CD1c-positive myeloid dendritic cell (primary cell): ENCODE results near the gene AFTPH.

Experiments
- DNase-seq: peaks from one replicate; pipeline ENCODE4 v3.0.0-alpha.2; 2016; ENCODE audit errors: extremely low spot score

Gene AFTPH, protein sequence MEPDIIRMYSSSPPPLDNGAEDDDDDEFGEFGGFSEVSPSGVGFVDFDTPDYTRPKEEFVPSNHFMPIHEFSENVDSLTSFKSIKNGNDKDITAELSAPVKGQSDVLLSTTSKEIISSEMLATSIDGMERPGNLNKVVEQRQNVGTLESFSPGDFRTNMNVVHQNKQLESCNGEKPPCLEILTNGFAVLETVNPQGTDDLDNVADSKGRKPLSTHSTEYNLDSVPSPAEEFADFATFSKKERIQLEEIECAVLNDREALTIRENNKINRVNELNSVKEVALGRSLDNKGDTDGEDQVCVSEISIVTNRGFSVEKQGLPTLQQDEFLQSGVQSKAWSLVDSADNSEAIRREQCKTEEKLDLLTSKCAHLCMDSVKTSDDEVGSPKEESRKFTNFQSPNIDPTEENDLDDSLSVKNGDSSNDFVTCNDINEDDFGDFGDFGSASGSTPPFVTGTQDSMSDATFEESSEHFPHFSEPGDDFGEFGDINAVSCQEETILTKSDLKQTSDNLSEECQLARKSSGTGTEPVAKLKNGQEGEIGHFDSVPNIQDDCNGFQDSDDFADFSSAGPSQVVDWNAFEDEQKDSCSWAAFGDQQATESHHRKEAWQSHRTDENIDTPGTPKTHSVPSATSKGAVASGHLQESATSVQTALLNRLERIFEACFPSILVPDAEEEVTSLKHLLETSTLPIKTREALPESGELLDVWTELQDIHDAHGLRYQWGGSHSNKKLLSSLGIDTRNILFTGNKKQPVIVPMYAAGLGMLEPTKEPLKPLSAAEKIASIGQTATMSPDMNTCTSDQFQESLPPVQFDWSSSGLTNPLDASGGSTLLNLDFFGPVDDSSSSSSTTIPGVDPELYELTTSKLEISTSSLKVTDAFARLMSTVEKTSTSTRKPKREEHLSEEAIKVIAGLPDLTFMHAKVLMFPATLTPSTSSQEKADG

DNA sequence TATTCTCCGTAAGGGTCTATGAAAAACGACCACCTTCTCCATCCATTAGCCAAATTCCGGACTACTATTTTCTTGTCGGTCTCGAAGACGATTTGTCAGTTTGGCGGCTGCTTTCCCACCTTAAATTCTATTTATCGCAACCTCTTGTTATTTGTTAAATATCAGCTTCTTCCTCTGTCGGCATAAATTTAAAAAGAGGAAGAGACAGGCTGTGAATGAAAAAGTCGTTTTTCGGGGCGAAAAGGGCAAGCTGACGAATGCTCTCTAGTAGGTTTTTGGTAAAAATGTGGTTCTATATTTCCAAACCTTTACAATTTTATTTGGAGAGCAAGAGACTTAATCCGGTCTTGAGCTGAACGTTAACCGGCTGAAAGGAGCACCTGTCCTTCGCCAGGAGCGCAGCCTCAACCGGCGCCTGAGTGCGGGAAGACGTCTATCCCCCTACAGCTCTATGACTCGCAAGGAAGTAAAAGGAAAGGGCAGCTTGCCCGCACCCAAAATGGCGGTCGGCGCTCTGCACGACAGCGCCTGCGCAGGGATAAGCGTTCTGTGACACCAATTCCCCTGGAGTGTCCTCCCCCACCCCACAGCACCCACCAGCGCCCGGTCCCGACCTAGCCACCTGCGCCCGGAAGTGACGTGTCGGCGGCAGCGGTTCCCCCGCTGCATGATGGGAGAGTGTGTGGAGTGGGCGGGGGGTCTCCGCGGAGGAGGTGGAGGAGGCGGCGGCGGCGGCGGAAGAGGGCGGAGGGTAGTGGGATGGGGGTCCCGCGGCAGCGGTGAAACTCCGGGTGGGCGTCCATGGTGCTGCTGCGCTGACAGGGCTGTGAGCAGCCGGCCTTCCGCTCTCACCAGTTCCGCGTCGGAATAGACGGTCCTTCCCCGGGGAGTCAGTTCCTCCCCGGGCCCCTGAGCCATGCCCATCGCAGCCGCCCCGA is at the start of gene AFTPH:
Gene AFTPH, plus strand, starts transcription at position 663 of the 938 bp plus-strand sequence. CDS start 27,147 bp downstream, outside the sequence.
- peak; percentile 100 for DNase-seq

DNA sequence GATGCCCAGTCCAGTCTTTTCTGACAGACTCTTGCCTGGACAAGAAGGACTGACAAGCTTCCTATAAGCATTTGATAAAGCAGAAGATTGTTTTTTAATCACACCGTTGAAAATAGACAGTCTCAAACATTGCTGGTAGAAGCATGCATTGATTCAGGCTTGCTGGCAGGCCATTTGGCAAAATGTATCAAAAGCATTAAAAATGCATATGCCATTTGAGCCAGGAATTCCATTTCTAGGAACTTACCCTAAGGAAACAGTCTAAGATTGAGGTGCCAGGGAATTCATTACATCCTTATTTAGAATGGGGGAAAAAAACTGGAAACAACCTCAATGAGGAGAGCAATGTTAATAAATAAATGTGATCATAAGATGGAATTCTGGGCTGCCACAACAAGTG is 49.5 kb upstream of the AFTPH start:
- no peak for DNase-seq

DNA sequence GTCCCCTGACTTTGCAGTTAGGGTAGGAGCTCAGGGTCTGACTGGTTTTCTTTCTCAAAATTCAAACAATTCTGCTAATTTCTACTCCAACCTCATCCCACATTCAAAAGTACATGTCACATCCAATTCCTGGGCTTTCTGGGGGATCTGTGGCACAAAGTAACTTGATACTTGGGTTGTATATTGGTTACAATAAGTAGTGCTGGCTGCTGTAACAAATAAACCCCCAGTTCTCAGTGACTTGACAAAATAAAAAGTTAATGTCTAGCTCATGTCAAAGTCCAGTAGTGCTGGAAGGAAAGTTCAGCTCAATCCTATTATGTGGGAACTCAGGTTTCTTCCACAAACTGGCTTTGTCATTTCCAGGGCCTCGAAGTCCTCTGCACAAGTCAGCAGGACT is 47.1 kb upstream of the AFTPH start:
- DNase-seq = no peak

DNA sequence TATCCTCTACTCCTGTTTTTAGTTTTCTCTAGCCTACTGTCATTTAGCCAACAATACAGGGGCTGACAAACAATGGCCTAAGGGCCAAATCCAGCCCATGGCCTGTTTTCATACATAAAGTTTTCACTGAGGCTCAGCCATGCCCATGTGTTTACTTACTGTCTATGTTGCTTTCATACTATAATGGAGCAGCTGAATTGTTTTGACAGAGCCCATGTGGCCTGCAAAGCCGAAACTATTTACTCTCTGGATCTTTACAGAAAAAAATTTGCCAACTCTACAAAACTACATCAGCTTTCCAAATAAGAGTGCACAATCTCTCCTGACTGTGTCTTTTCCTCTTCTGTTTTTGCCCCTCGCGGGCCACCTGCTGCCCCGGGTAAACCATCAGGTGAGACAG is 46.1 kb upstream of the AFTPH start:
- no peak for DNase-seq

DNA sequence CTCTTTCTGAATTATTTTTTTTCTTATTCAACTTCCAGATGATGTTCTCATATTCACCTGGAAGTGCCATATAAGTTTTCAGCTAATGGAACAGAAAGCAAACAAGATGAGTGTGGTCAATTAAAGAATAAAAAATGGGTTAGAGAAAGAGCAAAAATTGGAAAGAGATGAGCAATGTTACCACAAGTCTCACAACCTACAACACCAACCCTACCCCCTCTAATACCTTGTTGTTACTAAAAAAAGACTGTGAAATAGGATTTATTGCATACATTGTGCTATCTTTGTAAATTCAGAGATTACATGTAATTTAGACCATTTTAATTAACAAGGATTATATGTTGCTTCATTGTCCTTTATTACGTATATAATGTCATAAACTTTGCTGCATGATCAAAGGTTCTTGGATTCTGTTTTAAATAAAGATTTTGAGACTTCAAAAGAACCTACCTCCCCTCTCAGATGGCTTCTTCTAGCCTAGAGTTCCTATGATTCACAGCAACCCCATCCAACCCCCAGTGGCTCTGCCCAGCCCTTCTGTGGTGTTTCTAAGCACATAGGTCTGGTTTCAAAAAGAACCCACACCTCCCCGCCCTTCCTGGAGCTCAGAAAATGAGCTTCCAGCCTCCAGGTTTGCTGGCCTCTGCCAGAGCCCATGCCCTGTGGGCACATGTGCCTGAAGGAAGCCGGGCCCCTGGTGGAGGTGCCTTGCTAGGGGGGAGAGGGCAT is 45.5 kb upstream of the AFTPH start:
- DNase-seq = no peak

DNA sequence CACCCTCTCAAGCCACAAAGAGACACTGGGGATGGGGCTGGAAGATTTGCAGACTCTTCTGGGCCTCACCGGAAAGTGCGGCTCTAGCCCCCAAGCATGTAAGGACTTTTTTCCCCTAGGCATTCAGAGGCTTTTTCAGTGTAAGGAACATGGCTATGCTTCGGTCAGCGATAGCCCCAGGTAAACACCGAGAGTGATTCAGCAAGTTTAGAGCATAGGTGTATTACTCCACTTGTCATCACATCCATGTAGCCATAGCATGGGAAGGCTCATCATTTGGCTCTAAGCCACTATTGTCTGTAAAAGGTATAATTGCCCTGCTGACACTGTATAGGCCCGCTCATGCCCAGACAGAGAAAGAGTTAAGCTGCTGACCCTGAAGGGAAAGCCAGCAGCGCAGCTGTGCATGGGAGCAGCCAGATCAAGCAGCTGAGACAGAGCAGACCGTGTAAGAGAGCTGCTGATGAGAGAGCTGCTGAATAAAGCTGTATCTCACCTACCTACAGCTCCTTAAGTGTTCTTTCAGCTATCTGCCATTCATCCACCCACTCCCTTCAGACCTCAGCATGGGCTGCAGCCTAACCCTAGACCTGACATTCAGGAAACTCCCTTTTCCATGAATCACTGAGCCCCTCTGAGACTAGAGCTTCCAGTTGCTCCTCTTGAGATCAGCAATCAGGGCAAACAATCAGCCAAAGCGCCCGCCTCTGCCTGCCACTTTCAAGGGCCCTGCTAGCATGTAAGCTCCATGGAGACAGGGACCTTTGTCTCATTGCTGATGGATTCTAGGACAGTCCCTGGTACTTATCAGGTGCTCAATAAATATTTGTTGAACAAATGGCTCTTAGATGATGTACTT is 44.6 kb upstream of the AFTPH start:
- no peak for DNase-seq

DNA sequence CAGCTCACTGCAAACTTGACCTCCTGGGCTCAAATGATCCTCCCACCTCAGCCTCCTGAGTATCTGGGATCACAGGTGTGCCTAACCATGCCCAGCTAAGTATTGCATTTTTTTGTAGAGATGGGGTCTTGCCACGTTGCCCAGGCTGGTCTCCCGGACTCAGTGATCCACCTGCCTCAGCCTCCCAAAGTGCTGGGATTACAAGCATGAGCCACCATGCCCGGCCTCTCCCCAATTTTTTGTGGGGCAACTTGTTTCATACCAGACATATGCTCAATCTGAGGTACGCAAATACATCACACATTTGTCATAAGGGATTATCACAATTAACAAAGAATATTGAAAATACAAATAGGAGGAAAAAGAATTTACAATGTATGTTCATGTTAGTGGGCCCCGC is 42.5 kb upstream of the AFTPH start:
- no peak for DNase-seq

DNA sequence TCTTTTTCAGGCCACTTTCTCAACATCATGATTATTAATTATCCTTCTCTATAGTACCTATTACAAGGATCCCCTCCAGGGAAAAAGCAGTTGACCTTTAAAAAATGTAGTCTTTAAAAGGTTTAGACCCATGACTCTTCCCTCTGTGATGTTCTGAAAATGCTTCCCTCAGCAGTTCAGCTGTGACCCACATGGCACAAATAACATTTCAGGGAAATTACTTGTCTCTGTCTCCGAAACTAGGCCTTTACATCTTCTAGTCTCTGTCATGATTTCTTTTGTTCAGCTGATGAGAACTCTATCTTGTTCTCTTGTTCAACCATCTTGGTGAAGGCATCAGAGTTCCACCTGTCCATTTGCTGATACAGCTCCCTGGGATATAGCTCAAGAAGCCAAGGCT is 41.9 kb upstream of the AFTPH start:
- DNase-seq = no peak

DNA sequence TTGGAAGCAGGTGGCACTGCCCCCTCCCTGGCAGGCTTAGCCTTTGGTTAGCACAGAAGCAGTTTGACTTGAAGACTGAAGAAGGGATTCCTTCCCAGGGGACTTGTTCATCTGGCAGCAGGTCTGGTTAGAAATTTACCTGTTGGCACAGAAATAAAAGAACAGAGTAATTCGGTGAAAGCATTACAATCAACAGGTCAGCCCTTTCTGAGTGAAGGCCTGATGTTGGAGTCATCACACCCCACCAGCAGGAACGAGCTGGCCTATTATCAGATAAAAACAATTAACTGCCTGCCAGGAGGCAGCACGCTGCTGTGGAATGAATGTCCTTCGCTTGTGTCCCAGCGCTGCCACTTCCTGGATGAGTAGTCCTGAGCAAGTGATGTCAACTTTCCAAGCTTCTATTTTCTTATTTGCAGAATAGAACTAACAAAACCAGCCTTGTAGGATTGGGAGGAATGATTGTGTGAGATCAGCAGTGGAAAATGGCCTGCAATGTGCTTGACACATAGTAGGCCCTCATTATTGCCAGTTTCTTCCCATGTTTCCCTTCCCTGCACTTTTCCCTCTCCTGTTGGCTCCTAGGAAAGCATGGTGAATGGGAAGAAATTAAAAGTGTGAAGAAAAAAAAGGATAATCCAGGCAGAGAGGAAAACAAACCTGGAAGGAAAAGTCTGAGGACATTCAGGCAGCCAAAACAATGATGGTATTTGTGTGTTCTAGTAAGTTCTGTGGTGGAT is 41.2 kb upstream of the AFTPH start:
- DNase-seq = no peak

DNA sequence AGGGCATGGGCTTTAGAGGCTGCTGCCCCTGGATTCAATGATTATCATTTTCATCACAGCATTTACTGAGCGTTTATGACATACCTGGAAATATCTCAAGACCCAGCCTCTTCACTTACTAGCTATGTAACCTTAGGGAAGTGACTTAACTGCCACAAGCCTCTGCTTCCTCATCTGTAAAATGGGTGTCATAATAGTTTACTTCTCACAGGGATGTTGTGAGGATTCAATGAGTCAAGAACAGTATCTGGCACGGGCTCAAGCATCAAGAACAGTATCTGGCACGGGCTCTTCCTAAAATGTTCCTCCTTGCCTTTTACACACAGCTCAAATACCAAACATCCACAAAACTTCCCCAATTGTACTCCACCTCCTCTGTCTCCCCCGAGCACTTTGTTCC is 38.8 kb upstream of the AFTPH start:
- peak; percentile 38 for DNase-seq

DNA sequence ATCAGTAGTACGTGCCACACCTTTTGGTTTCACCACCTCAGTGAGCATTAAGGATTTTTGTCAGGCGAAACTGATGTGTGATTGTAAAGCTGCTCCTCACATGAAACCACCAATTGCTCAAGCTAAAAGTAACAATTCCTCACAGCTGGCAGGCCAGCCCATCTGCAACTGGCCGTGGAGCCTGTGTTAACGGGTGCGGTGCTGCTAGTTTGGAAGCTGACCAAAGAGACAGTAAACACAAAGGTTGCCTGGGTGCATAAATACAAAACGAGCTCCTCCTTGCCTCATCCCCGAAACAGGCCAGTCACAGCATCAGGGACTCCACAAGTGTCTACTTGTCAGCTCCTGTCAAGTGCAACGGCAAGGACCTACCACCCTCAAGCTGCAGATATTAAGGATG is 38.2 kb upstream of the AFTPH start:
- DNase-seq = no peak

DNA sequence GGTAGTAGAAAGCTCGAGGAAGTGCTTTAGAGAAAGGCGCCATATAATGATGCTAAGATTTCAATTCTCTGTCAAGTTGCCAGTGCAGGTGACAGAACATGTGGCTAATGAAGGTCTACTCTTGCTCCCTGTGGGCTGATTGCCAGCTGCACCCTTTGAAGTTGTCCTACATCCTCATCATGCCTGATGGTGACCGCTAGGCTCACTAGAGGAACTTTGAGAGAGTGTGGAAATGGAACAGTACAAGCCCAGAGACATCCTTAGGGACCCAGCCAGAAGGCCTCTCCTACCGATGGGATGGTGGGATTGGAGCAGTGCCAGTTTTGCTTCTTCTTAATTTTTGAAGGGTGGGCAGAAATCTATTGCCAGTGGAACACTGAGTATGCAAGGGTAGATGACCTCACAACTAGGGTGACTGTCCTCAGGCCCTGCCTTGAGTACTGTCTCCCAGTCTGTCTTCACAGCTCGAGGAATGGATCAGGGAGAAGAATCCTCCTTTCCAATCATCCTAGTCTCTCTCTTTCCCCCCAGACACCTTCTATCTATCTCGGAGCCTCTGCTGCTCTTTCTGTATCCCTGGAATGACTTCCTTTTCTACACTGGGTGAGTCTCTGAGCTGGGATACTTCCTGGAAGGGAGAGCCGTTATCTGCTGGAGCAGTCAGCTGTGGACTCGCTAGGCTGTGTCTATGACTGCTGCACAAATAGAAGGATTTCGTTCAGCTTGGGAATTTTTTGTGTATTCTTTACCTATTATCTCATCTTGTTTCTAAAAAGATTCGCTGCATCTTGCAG is 36.7 kb upstream of the AFTPH start:
- no peak for DNase-seq

DNA sequence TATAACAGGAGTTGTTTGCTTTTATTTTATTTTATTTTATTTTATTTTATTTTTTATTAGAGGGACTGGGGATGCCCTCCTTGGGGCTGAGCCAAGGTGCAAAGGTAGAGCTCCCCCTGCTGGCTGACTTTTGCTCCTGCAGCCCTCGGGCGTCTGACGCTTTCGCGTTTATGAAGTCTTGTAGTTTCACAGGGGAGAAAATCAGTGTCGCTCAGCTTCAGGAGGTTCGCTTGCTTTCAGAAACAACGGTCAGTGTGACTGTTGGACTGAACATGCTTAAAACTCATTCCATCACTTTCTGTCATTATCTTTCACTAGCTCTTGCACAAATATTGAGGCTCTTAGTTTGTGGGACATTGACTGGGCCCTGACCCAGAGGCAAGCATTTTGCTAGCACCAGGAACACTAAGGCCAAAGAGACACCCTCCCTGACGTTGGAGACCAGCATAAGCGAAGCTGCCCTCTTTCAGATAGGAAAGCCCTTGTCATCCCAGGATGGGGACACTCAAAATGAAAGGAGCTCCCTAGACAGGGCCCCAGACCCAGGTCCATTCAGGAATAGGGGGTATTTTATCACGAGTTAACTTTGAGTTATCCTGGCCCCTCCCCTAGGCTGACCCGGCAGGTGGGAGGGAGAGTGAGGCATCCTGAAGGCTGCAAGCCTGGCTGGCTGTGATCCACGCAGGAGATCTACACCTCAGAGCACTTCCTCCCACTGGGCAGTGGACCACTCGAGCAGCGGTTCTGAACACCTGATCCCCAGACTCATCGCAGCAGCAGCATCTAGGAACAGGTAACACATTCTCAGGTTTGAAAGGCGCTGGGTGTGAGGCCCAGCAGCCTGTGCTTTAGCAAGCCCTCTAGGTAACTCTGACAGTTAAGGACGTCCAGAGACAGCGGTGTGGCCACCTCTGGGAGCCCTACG is 35.8 kb upstream of the AFTPH start:
- DNase-seq = peak; percentile 83

DNA sequence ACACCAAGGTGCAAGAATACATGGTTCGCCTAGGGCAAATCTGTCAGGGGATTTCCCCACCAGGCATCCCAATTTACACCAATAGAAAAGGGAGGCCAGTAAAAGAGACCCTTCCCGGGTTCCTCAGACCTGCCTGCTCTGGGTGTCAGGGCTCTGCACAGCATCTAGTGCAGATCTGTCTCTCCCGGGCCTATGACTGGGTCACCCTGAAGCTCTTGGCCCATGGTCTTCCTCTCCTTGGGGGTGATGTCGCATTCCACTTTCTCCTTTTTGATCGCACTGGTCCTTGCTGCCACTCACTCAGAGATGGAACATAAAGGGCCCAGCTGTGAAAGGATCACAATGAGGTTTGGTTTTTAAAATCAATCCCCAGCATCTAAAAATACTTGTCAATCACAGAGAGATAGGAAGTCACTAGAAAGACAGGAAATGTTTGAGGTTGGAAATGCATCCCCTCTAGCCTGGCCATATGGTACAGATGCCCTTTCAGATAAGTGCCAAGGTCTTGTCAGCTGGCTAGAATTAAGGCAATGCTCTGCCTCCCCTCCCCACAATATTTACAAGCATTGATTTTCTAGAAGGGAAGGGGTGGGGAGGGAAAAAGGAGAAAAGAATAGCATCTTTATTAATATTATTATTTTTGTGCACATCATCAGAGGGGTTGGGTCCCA is 34.9 kb upstream of the AFTPH start:
- DNase-seq = no peak

DNA sequence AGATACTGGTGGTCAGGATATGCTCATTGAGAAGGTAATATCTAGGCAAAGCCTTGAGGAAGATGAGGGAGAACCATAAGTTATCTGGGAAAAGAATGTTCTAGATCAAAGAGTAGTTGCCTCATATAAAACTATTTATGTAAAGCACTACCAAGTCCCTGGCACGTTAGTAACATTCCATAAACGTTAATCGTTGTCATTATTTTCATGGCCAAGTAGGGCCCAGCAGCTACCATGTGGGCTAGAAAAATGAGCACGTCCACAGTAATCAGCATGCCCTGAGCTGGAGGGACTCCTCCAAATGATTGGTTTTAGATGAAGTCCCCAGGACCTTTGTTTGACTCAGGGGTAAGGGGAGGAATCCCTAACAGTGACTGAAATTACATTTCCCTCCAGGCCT is 32.7 kb upstream of the AFTPH start:
- no peak for DNase-seq

DNA sequence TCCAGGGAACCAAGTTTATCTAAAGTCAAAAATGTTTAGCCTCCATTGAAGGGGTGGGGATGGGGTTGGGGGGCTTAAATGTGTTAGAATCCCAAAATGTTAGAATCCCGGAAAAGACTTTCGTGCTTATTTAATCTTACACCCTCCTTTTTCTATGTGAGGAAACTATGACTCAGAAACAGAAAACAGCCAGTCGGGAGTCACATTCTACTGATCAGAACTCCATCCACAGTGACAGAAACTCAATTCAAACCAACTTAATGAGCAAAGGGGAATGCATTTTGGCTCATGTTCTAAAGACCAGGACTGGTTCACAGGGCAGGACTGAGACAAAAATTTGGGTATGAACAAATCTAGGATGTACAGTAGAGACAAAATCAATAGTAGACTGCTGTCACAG is 31.9 kb upstream of the AFTPH start:
- no peak for DNase-seq

DNA sequence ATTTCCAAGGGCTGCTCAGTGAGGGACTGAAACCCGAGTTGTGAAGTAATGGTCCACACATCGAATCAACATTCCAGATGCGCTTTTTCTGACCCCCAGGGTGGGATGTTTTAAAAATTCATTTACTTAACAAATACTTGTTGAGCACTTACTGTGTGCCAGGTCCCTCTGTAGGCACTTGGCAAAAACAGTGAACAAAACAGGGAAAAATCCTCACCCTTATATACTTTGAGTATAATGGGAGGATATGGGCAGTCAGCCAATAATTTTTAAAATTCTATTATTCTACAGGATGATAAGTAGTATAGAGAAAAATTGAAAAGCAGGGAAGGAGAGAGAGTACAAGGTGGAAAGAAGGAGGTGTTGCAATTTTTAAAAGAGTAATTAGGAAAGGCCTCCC is 31.3 kb upstream of the AFTPH start:
- DNase-seq = no peak
